Activated B cell treated with CpG ODN at 0.5 μM for 24 hours (primary cell): ENCODE data around the gene AFDN. TPM values are rescaled to one million over a fixed set of nuclear protein-coding genes. Genes with fewer than 3 reads are reported as not detected.

ENCODE experiments used
- ATAC-seq: fragments of 200-7000 bp; cut with Tn5 transposase; one replicate; pipeline ENCODE4 v1.10.0; 2021; ENCODE audit warnings: low read depth, mild to moderate bottlenecking, moderate library complexity
- CTCF ChIA-PET: fragments of 350-600 bp; sonication (Branson Sonifier 250); formaldehyde crosslinking; loops from one replicate; lab custom pipeline; 2021; ENCODE audit warnings: antibody characterized with exemption; lab: Charles Lee
- POLR2A ChIA-PET: fragments of 350-600 bp; sonication (Branson Sonifier 250); formaldehyde crosslinking; loops from one replicate; lab custom pipeline; 2021; ENCODE audit warnings: antibody characterized with exemption; lab: Charles Lee
- DNase-seq: peaks from one replicate; pipeline ENCODE4 v3.0.0; 2022
- H3K27ac Mint-ChIP-seq: one replicate; pipeline ENCODE4 v1.8.0; 2020; ENCODE audit warnings: mixed read lengths
- H3K27me3 Mint-ChIP-seq: one replicate; pipeline ENCODE4 v1.8.0; 2021; ENCODE audit warnings: mixed read lengths
- H3K36me3 Mint-ChIP-seq: one replicate; pipeline ENCODE4 v1.8.0; 2021; ENCODE audit warnings: low read depth, mixed read lengths
- H3K4me1 Mint-ChIP-seq: one replicate; pipeline ENCODE4 v1.8.0; 2021; ENCODE audit warnings: mixed read lengths
- H3K4me3 Mint-ChIP-seq: one replicate; pipeline ENCODE4 v1.8.0; 2020; ENCODE audit warnings: mild to moderate bottlenecking, mixed read lengths
- H3K9me3 Mint-ChIP-seq: one replicate; pipeline ENCODE4 v1.8.0; 2020; ENCODE audit warnings: mixed read lengths
- intact Hi-C: fragments of 100-400 bp; cut with micrococcal nuclease; formaldehyde crosslinking; loops from one replicate; pipeline ENCODE4 v1.15.1; 2024
- total RNA-seq: library from RNA; stranded (reverse); gene quantifications from 2 replicates; pipeline ENCODE4 v1.2.3, GENCODE V29; 2022
- TF ChIP-seq, protein P1 (sequence below): fragments of 200-600 bp; IDR thresholded peaks from one replicate; pipeline ENCODE4 v1.8.0; 2022; ENCODE audit warnings: antibody characterized with exemption, mild to moderate bottlenecking

The AFDN gene
- total RNA-seq, 1 donor from 2014 or later = 38.0 TPM

GRCh38 chr6:167963589-167964057 lies 136.9 kb downstream of the AFDN start:
- TF ChIP-seq, protein P1, sequence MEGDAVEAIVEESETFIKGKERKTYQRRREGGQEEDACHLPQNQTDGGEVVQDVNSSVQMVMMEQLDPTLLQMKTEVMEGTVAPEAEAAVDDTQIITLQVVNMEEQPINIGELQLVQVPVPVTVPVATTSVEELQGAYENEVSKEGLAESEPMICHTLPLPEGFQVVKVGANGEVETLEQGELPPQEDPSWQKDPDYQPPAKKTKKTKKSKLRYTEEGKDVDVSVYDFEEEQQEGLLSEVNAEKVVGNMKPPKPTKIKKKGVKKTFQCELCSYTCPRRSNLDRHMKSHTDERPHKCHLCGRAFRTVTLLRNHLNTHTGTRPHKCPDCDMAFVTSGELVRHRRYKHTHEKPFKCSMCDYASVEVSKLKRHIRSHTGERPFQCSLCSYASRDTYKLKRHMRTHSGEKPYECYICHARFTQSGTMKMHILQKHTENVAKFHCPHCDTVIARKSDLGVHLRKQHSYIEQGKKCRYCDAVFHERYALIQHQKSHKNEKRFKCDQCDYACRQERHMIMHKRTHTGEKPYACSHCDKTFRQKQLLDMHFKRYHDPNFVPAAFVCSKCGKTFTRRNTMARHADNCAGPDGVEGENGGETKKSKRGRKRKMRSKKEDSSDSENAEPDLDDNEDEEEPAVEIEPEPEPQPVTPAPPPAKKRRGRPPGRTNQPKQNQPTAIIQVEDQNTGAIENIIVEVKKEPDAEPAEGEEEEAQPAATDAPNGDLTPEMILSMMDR = no peak
- DNase-seq (no peak), ATAC-seq (no peak)
- no peaks in the 10 kb centered on the region for H3K9me3 Mint-ChIP-seq
- intact Hi-C loops = no loop called here
- H3K4me3 Mint-ChIP-seq = no peak overlapping the region
- H3K36me3 Mint-ChIP-seq = peaks cover 36% of the 10 kb centered on the region
- CTCF ChIA-PET = no interaction called here
- H3K4me1 Mint-ChIP-seq = no peaks in the 10 kb centered on the region
- POLR2A ChIA-PET = no interaction called here
- no peaks in the 10 kb centered on the region for H3K27me3 Mint-ChIP-seq
- H3K27ac Mint-ChIP-seq = no peak overlapping the region

- H3K4me3 Mint-ChIP-seq = no peak overlapping the region
- H3K27ac Mint-ChIP-seq = no peak overlapping the region
- no peaks in the 10 kb centered on the region for H3K4me1 Mint-ChIP-seq
- DNase-seq = no peak
- TF ChIP-seq, protein P1 = no peak
- intact Hi-C loops = no loop called here
- peaks cover 45% of the 10 kb centered on the region for H3K36me3 Mint-ChIP-seq
- no peaks in the 10 kb centered on the region for H3K27me3 Mint-ChIP-seq
- H3K9me3 Mint-ChIP-seq = no peaks in the 10 kb centered on the region
- CTCF ChIA-PET = no interaction called here
- POLR2A ChIA-PET = no interaction called here
- no peak for ATAC-seq
Measured at GRCh38 chr6:167965592-167966539, 139.2 kb downstream of the AFDN start.

DNA sequence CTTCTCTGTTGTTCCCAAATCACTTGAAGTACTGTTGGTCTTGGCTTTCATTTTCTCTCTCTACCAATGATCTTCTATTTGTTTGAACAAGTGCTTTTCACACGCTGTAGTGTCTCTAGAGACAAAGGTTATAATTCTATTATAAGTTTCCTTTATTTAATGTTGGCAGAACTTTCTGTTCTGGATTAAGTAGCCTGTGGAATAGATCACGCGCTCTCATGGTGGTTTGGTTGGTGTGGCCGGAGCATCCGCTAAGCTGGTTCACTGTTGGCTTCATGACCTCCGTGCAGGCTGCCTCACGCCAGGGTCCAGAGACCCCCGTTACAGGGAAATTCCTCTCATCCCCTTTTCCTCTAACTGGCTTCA lies 139.8 kb downstream of the AFDN start:
- no peaks in the 10 kb centered on the region for H3K9me3 Mint-ChIP-seq
- peaks cover 46% of the 10 kb centered on the region for H3K36me3 Mint-ChIP-seq
- TF ChIP-seq, protein P1 = no peak
- no peak for DNase-seq
- CTCF ChIA-PET = no interaction called here
- H3K4me1 Mint-ChIP-seq = no peaks in the 10 kb centered on the region
- no peak overlapping the region for H3K4me3 Mint-ChIP-seq
- no peak overlapping the region for H3K27ac Mint-ChIP-seq
- H3K27me3 Mint-ChIP-seq = no peaks in the 10 kb centered on the region
- no peak for ATAC-seq
- POLR2A ChIA-PET = no interaction called here
- intact Hi-C loops = no loop called here

GRCh38 chr6:167968091-167968490 lies 141.4 kb downstream of the AFDN start:
- Mint-ChIP-seq H3K9me3 (no peaks in the 10 kb centered on the region), H3K27me3 (no peaks in the 10 kb centered on the region), H3K27ac (no peak overlapping the region), H3K36me3 (peaks cover 41% of the 10 kb centered on the region), H3K4me3 (no peak overlapping the region), H3K4me1 (no peaks in the 10 kb centered on the region)
- ATAC-seq = no peak
- no peak for DNase-seq
- CTCF ChIA-PET = no interaction called here
- intact Hi-C loops = no loop called here
- TF ChIP-seq, protein P1 = no peak
- POLR2A ChIA-PET = no interaction called here

DNA sequence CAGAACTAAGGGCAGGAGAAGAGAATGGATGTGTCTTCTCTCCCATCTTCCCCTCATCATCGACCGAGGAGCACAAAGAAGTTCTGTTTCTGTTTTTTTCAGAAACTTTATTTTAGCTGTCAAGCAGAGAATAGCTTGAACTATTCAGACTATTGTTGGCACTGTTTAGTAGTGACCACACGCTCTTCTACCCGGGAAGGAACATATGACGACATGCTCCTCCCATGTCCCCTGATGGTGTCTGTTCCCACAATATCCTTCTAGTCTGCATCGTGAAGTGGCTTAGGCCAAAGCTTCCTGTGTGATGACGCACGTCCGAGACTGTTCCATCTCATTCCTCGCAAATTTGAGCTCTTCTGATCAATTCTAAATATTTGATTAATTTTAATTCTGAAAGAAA lies 143.5 kb downstream of the AFDN start:
- POLR2A ChIA-PET = no interaction called here

More for the DNA sequence above, 143.5 kb downstream of the AFDN start:
- intact Hi-C loops = no loop called here
- H3K27ac Mint-ChIP-seq = no peak overlapping the region
- peaks cover 29% of the 10 kb centered on the region for H3K36me3 Mint-ChIP-seq
- H3K4me3 Mint-ChIP-seq = no peak overlapping the region
- H3K4me1 Mint-ChIP-seq = no peaks in the 10 kb centered on the region
- H3K9me3 Mint-ChIP-seq = no peaks in the 10 kb centered on the region
- TF ChIP-seq, protein P1 = no peak
- CTCF ChIA-PET = no interaction called here
- DNase-seq (no peak), ATAC-seq (no peak)
- no peaks in the 10 kb centered on the region for H3K27me3 Mint-ChIP-seq
